ENCODE results near the gene EGFL8.
"Not testable (repeated sequence)": the region's sequence is repeated elsewhere in the genome, so short reads cannot be mapped to it uniquely, and the experiment has no call there.

The EGFL8 gene

GRCh38 chr6:32185681-32186131, 21.3 kb downstream of the EGFL8 start:
- DNase-seq, result peak; percentile 43

- DNase-seq, result not testable (repeated sequence)
Measured at GRCh38 chr6:32186151-32186840, 21.9 kb downstream of the EGFL8 start.

DNA sequence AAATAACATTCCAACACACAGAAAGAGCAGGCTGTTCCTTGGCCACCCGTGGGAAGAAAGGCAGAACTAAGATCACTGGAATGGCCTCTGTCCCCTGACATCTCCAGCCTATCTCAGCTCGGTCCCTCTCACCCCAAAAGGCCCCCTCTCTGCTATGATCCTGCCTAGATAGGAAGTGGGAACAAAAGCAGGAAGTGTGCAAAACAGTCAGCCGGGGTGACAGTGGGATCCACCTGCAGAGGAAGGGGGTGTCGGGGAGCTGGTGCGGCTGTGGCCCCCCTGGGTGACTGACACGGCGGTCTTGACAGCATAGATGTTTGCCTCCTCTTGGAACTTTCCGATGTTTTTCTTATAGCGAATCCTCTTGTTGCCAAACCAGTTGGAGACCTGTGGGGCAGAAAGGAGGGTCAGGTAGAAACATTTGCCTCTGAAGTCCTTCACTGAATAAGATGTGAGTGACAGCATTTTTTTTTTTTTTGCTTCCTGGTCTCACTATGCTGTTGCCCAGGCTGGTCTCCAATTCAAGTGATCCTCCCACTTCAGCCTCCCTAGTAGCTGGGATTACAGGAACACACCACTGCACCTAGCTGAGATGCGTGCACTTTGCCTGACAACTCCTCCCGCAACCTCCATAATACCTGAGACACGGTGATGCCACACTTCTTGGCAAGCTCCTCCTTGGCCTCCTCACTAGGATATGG, 22.8 kb downstream of the EGFL8 start:
- DNase-seq, result no peak

- DNase-seq, result not testable (repeated sequence)
Measured at GRCh38 chr6:32187725-32188380, 23.5 kb downstream of the EGFL8 start.

- no peak for DNase-seq
Measured at GRCh38 chr6:32188381-32189068, 24.1 kb downstream of the EGFL8 start.

DNA sequence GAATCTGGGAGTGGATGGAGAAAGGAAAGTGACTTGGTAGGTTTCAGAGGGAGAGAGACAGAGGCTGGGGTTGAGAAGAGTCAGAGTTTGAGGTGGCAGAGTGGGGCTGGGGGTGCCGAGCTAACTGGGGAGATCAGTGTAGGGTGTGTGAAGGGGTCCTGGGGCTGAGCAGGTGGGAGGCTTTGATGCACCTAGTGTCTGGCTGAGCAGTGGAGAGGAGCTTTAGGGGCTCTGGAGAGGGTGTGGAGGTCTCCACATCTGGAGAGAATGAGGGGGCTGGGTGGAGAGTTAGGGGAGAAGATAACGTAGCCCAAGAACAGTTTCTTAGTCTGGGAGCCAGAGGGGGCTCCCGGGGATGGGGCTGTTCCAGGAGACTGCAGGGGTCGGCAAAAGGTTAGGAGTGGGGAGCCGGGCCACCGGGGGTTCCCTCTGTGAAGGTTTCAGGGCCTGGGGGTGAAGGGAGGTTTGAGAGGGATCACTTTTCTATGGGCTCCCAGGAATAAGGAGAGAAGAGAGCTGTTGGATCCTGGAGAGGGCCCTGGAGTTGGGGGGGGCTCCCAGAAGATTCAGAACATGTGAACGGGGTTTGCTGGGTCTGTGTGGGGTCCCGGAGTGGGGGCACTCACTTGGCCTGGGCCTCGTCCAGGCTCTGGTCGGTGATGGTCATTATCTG, 24.8 kb downstream of the EGFL8 start:
- no peak for DNase-seq

GRCh38 chr6:32189742-32190053, 25.3 kb downstream of the EGFL8 start:
- no peak for DNase-seq

DNA sequence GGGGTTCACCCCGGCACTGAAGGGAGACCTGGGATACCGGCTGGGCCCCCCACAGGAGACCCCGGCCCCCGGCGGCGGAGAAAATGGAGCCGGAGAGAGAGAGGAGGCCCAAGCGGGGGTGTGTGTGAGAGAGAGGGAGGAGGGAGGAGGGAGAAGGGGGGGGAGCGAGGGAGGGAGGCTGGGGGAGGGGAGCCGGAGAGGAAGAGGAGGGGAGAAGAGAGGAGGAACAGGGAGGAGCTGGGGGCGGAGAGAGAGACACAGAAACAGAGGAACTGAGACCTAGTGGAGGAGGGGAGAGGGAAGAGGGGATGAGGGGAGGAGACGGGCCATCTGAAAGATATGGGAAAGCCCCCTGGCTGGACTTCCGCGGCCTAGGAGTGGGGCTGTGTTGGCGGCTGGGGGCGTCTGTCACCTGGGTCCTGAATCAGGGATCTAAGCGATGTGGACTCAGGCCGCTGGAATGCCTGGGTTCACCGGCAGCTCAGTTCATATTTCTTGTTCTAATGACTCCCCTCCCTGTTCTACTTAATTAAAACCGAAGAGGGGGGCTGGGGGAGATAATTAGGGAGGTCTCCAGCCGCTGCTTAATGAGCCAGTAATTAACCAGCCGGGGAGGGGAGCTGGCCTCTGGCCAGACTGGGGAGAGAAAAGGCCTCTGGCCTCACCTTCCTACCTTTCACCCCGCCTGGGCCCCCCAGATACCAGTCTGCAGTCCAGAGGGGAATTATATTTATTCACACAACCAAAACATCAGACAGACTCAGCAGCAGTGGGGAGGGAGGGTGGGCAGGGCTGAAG, 25.9 kb downstream of the EGFL8 start, which contains the start of gene PBX2:
TSS of gene PBX2 (minus strand) at position 149 of the 798 bp plus-strand sequence. CDS start 287 bp downstream, outside the sequence.
- DNase-seq, result peak; percentile 82

DNA sequence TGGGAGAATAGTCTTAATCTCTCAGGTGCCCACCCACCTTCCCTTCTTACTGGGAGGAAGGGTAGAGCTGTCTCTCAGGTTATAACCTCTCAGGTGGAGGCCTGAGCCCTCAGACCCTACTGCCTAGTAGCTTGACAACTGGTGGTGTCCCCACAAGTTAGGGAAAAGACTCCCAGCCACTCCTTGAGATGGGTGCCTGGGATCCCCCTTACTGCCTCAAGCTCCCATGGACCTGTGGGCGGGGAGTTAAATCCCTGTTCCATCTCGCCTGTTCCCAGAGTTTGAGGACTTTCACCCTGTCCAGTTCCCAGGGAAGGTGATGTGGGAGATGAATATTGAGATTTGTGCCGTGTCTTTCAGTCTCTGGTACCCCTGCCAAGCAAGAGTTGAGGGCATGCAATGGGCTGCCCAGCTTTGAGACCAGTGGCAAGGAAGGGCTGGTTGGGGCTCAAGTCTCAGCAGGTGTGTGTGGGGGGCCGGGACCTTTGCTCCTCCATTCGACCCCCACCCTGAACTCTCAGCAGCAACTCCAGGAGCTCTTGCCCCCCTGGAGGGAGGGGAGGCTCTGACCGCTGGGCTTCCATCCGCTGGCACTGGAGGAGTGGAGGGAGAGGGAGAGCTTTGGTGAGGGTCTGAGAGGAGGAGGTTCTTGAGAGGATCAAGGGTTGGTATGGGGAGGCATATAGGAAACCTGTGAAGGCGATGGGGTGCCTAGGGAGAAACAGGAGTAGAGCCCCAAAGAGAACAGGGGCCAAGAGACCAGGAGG, 26.7 kb downstream of the EGFL8 start:
- no peak for DNase-seq

DNA sequence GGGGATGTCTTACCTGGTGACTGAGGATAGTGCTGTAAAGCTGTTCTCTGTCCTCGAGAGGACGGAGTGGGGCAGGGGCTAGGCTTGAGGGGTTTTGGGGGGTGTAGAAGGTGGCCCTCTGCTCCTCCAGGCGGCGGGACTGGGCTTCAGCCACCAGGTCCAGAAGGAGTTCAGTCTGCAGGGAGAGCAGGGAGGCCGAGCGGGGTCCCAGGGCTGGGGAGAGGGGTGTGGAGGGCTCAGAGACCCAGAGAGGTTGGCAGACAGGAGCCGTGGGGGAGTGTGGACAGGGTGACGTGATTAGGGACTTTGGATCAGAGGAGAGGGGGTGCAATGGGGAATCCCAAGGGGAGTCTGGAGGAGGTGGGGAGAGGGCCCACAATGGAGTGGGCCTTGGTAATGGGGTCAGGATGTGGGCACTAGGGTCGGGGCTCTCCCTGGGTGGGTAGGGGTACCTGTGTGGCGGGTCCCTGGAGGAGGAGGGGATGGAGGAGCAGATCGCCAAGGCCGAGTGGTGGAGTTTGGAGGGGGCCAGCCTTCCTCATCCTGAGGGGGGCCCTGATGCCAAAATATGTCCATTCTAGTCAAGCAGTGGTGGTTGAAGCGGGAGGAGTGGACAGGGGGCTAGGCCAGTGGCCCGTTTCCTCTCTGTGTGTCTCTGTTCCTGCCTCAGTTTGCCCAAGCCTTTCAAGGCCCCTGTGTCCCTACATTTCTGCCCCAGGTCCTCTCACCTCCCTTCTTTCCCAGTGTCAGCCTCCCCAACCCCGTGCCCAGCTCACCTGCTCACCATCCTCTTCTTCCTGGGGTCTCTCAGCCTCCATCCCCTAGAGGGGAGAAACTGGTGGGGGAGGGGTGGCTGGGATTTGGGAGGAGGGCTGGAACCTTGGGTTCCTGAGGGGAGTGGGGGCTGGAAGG, 27.6 kb downstream of the EGFL8 start:
- no peak for DNase-seq

DNA sequence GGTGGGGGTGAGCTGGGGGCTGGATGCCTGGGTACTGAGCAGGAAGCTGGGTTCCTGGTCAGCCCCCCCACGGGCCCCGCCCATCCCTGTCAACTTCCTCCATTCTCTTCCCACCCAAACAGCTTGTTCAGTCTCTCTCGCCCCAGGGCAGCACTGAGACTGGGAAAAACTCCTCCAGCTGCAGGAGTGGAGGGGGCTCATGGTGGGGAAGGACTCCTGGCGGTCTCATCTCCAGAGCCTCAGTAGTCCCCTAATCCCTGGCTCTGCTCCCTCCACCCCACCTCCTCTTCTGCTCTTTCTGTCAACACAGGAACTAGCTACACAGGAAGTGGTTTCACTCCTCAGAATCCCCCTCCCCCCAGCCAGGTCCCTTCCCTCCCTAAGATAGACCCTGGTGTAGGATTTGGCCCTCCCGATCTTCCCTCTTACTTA, 28.2 kb downstream of the EGFL8 start, which contains the start of gene GPSM3:
TSS of gene GPSM3 (minus strand) at position 36 of the 432 bp plus-strand sequence. CDS start 130 bp downstream, outside the sequence.
- DNase-seq, result peak; percentile 52

GRCh38 chr6:32193096-32193495, 28.7 kb downstream of the EGFL8 start:
- not testable (repeated sequence) for DNase-seq

- no peak for DNase-seq
Measured at GRCh38 chr6:32194388-32194787, 30.0 kb downstream of the EGFL8 start.

GRCh38 chr6:32194825-32195651, 30.6 kb downstream of the EGFL8 start:
- DNase-seq, result no peak

DNA sequence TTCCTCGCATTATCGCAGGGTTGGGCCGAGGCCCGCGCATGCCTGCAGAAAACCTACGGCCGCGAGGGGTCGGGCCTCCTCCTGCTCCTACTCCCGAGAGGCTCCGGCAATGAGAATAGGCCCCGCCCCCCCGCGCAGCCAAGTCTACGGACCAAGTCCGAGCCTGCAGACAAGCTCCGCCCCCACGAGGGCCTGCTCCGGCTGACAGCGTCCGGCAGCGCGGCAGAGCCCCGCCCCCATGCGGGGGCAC, 31.2 kb downstream of the EGFL8 start:
- DNase-seq, result peak; percentile 100

GRCh38 chr6:32195902-32196681, 31.7 kb downstream of the EGFL8 start:
- DNase-seq, result peak; percentile 88

DNA sequence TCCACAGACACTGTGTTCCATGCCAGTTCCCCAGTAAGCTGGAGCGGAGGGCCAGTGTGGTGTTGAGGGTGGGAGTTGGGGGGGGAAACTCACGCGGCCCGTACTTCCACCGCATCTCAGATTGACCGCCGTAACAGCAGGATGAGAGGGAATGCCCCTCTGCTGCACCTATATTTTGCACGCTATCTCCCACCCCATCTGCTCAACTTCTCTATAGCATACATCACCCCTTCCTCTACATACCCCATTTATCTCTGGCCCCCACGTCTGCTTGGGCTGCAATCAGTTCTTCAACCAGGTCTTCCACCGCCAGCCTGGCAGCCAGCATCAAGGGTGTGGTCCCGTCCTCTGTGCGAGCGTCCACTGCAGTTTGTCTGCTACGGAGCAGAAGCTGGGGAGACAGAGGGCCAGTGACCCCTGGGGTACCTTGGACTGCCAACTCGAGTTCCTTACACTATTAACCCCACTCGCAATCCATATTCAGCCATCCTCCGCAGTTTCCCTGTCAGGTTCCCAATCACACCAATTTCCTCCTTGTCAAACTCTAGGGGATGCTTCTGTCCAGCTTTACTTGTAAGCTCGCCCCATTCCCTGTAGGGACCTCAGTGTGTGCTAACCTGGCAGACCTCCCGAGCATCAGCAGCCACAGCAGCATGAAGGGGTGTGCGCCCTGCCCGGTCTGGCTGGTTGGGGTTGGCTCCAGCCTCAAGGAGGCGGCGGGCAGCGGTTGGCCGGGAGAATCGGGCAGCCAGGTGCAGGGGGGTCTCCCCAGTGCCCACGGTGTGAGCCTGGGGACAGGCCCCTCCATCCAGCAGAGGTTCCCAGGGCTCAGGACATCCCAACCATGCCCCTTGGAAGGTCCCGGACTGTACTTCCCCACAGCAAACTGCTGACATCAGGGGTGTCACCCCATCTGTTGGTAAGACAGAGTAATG, 32.6 kb downstream of the EGFL8 start:
- DNase-seq, result no peak

Measured in NCI-H510A (cell line).